HCT116 (cell line): ENCODE data around the gene BCKDHB. TPM values are rescaled to one million over a fixed set of nuclear protein-coding genes. Genes with fewer than 3 reads are reported as not detected.

Experiments
- ATAC-seq: fragments of 200-7000 bp; cut with Tn5 transposase; 2 replicates; pipeline ENCODE4 v1.9.1; 2020; ENCODE audit warnings: mild to moderate bottlenecking, moderate library complexity
- BruUV-seq: library from RNA; stranded (reverse); fragments of 400-500 nt; replicated peaks from 2 replicates; lab custom pipeline; 2021; lab: Mats Ljungman, UMichigan
- CTCF ChIA-PET: fragments of 300-600 bp; sonication (Branson Sonifier 250); formaldehyde crosslinking; loops from one replicate; lab custom pipeline; 2021; ENCODE audit warnings: antibody characterized with exemption; lab: Charles Lee
- POLR2A ChIA-PET: fragments of 300-600, 350-600 bp; sonication (Branson Sonifier 250); formaldehyde crosslinking; loops from one replicate; lab custom pipeline; 2021; ENCODE audit warnings: antibody characterized with exemption; lab: Charles Lee
- RAD21 ChIA-PET, 2 experiments: fragments of 300-600 bp; sonication (Branson Sonifier 250); formaldehyde crosslinking; loops; one replicate each; lab custom pipeline; 2023; ENCODE audit warnings: low total read pairs in 2 of 2; ENCODE audit not compliant: uncharacterized antibody in 2 of 2, unreplicated experiment in 2 of 2, low non-redundant PET in 1 of 2; lab: Charles Lee
- DNase-seq: peaks from one replicate; pipeline ENCODE4 v3.0.0-alpha.2; 2010; ENCODE audit warnings: low read depth, low spot score
- H2AFZ ChIP-seq: fragments of 200-600 bp; shearing (Covaris generic), sonication (generic); 2 replicates; pipeline ENCODE4 v1.6.1; 2017; ENCODE audit warnings: low read depth, mixed run types, mixed read lengths, antibody characterized with exemption, low read length; ENCODE audit not compliant: poor library complexity, severe bottlenecking
- H3K27ac ChIP-seq: 2 replicates; pipeline ENCODE4 v1.5.1; 2012; ENCODE audit warnings: low read depth, low read length
- H3K27me3 ChIP-seq: fragments of 200-600 bp; sonication (generic); 2 replicates; pipeline ENCODE4 v1.6.1; 2016; ENCODE audit warnings: mixed run types, low read length, mixed read lengths; ENCODE audit not compliant: insufficient read depth
- H3K36me3 ChIP-seq, 2 experiments: fragments of 200-500 bp in 1 of 2; fragments of 200-600 bp in 1 of 2; sonication (Bioruptor generic) in 1 of 2; sonication (generic) in 1 of 2; 2 replicates each; pipeline versions ENCODE4 v1.5.1 to v1.6.1; 2014 to 2016; ENCODE audit warnings: low read length in 2 of 2, inconsistent platforms in 1 of 2, mixed read lengths in 1 of 2, mixed run types in 1 of 2; ENCODE audit not compliant: insufficient read depth in 2 of 2, control insufficient read depth in 1 of 2
- H3K4me1 ChIP-seq, 2 experiments: fragments of 200-600 bp in 1 of 2; sonication (generic) in 1 of 2; 2 replicates each; pipeline versions ENCODE4 v1.5.1 to v1.6.1; 2012 to 2017; ENCODE audit warnings: low read length in 2 of 2, inconsistent platforms in 1 of 2, mild to moderate bottlenecking in 1 of 2, mixed read lengths in 1 of 2, mixed run types in 1 of 2, moderate library complexity in 1 of 2; ENCODE audit not compliant: insufficient read depth in 2 of 2, control insufficient read depth in 1 of 2
- H3K4me2 ChIP-seq: fragments of 200-600 bp; sonication (generic); 2 replicates; pipeline ENCODE4 v1.6.1; 2017; ENCODE audit warnings: mixed run types, low read length, mixed read lengths
- H3K4me3 ChIP-seq, 2 experiments: fragments of 200-600 bp in 1 of 2; sonication (generic) in 1 of 2; replicated peaks in 1 of 2; 2 replicates each; pipeline ENCODE4 v1.5.1; 2011 to 2016; ENCODE audit warnings: low read length in 2 of 2, control low read depth in 1 of 2, low read depth in 1 of 2, mild to moderate bottlenecking in 1 of 2, mixed read lengths in 1 of 2, mixed run types in 1 of 2
- H3K79me2 ChIP-seq: fragments of 200-600 bp; sonication (generic); 2 replicates; pipeline ENCODE4 v1.6.1; 2017; ENCODE audit warnings: mild to moderate bottlenecking, mixed run types, low read length, moderate library complexity, mixed read lengths; ENCODE audit not compliant: insufficient read depth
- H3K9ac ChIP-seq: fragments of 200-600 bp; sonication (generic); 2 replicates; pipeline ENCODE4 v1.6.1; 2016; ENCODE audit warnings: low read length, mixed read lengths
- H3K9me2 ChIP-seq: fragments of 200-600 bp; sonication (generic), shearing (Covaris generic); 2 replicates; pipeline ENCODE4 v1.6.1; 2017; ENCODE audit warnings: mixed run types, mild to moderate bottlenecking, moderate library complexity; ENCODE audit not compliant: insufficient read depth
- H3K9me3 ChIP-seq, 2 experiments: fragments of 200-500 bp in 1 of 2; fragments of 200-600 bp in 1 of 2; sonication (Bioruptor generic) in 1 of 2; sonication (generic) in 1 of 2; 2 replicates each; pipeline ENCODE4 v1.6.1; 2014 to 2017; ENCODE audit warnings: low read length in 2 of 2, mixed read lengths in 2 of 2, inconsistent platforms in 1 of 2, low read depth in 1 of 2, mild to moderate bottlenecking in 1 of 2, mixed run types in 1 of 2, moderate library complexity in 1 of 2; ENCODE audit not compliant: control insufficient read depth in 1 of 2, insufficient read depth in 1 of 2
- H4K20me1 ChIP-seq: fragments of 200-600 bp; sonication (generic), shearing (Covaris generic); 2 replicates; pipeline ENCODE4 v1.6.1; 2017; ENCODE audit warnings: mixed run types, mild to moderate bottlenecking, moderate library complexity; ENCODE audit not compliant: insufficient read depth
- CBX3 ChIP-seq: IDR thresholded peaks from 2 replicates; pipeline ENCODE4 v1.6.1; 2012; ENCODE audit warnings: low read depth
- ELF1 ChIP-seq: IDR thresholded peaks from 2 replicates; pipeline ENCODE4 v1.6.1; 2012; ENCODE audit warnings: low read depth, borderline replicate concordance
- EZH2 ChIP-seq: fragments of 200-600 bp; sonication (generic); IDR thresholded peaks from 2 replicates; pipeline ENCODE4 v1.6.1; 2017; ENCODE audit warnings: antibody characterized with exemption, mixed run types
- RAD21 ChIP-seq: IDR thresholded peaks from 2 replicates; pipeline ENCODE4 v1.6.1; 2012; ENCODE audit warnings: low read depth, mild to moderate bottlenecking
- TCF7L2 ChIP-seq: IDR thresholded peaks from 2 replicates; pipeline ENCODE4 v1.7.0; 2011; ENCODE audit warnings: borderline replicate concordance, inconsistent platforms; ENCODE audit not compliant: insufficient read depth, insufficient read length; ENCODE audit errors: extremely low read depth
- YY1 ChIP-seq: IDR thresholded peaks from 2 replicates; pipeline ENCODE4 v1.6.1; 2011; ENCODE audit warnings: low read length, low read depth, moderate library complexity, mild to moderate bottlenecking; ENCODE audit not compliant: insufficient replicate concordance; ENCODE audit errors: extremely low read depth
- intact Hi-C: fragments of 100-400 bp; cut with micrococcal nuclease; formaldehyde crosslinking; loops from 2 replicates; pipeline ENCODE4 v1.10.0; 2022
- total RNA-seq: library from RNA; stranded (reverse); gene quantifications from one replicate; pipeline ENCODE4 v1.2.1, GENCODE V29; 2021; ENCODE audit not compliant: unreplicated experiment

The BCKDHB gene
- total RNA-seq, 1 experiment from 2014 or later: 11.2 TPM

- TF ChIP-seq ELF1: no peak
- no TSS peak for BruUV-seq
- Histone ChIP-seq H3K27ac (no peak overlapping the region), H3K4me1 (no peaks in the 10 kb centered on the region), H3K79me2 (no peaks in the 10 kb centered on the region), H3K9ac (no peak overlapping the region), H3K27me3 (no peaks in the 10 kb centered on the region), H3K9me2 (no peaks in the 10 kb centered on the region), H3K36me3 (no peaks in the 10 kb centered on the region), H4K20me1 (no peaks in the 10 kb centered on the region), H3K4me3 (no peak overlapping the region), H3K9me3 (no peaks in the 10 kb centered on the region), H3K4me2 (no peak overlapping the region), H2AFZ (no peak overlapping the region)
- ChIA-PET POLR2A (no interaction called here), RAD21 (no interaction called here), CTCF (no interaction called here)
- DNase-seq (no peak), ATAC-seq (no peak)
- intact Hi-C loops: no loop called here
Measured at GRCh38 chr6:80263585-80263984, 157.1 kb downstream of the BCKDHB start.

DNA sequence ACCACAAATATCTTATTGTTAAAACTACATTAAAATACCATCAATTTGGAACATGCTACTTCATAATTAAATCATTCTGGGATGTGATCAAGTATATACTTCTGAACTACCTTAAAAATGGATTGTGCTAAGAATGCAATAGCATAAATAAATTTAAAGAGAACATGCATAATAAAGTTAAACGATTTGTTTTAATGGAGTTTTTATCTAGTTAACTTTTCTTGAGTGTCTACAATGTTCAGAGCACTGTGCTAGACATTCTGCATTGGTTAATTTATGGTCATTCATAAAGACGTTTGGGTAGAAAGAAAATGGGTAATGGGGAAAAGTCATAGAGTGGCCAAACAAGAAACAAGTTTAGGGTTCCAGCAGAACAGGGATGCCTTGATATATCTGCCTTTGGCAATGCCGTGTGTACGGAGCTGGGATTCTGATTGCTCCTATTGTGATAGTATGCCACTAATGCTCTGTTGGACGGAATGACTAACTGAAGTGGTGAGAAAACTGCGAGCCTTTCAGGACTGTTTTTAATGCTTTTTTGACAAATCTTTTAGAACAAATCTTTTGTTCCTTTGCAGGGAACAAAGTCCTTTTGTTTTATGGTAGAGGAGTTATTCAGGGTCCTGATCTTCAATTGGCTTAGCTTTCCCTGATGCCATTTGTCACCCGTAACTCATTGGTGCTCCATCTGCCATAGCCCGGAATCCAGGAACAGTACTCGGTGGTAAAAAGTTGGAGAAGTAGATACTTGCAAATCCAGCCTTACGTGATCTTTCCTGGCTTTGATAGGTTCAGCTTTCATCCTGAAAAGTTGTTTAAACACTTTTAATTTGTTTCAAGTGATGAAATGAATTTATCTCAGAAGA, 162.6 kb downstream of the BCKDHB start:
- no peaks in the 10 kb centered on the region for H3K27me3 ChIP-seq
- ATAC-seq (no peak), DNase-seq (no peak)
- no peaks in the 10 kb centered on the region for H4K20me1 ChIP-seq
- no peak overlapping the region for H2AFZ ChIP-seq
- H3K27ac ChIP-seq: no peak overlapping the region
- H3K4me3 ChIP-seq: no peak overlapping the region
- BruUV-seq: no TSS peak
- intact Hi-C loops: no loop called here
- TF ChIP-seq EZH2: no peak
- TF ChIP-seq TCF7L2: no peak
- no peak for TF ChIP-seq CBX3
- TF ChIP-seq RAD21: no peak
- TF ChIP-seq YY1: no peak
- ChIA-PET POLR2A (no interaction called here), CTCF (no interaction called here), RAD21 (no interaction called here)
- H3K4me2 ChIP-seq: no peak overlapping the region
- H3K79me2 ChIP-seq: no peaks in the 10 kb centered on the region
- no peaks in the 10 kb centered on the region for H3K9me2 ChIP-seq
- no peaks in the 10 kb centered on the region for H3K9me3 ChIP-seq
- H3K4me1 ChIP-seq: no peaks in the 10 kb centered on the region
- H3K9ac ChIP-seq: no peak overlapping the region
- H3K36me3 ChIP-seq: no peaks in the 10 kb centered on the region
